Measurements from ENCODE around the gene PTAFR.

- TF ChIP-seq CTCF (IDR thresholded peaks at IDR 0.05) = no peak
- TF ChIP-seq POLR2AphosphoS5 (IDR thresholded peaks at IDR 0.05) = no peak
- TF ChIP-seq POLR2A (IDR thresholded peaks at IDR 0.05) = no peak
These were observed 16.8 kb downstream of the PTAFR start for GRCh38 chr1:28159680-28160079.
